Nephron (organoid): Measurements from ENCODE around the gene RAB40C.

Experiments used
- H3K27ac Mint-ChIP-seq, 3 experiments: 2 replicates each; pipeline ENCODE4 v1.8.0; 2020; ENCODE audit warnings: mixed read lengths in 3 of 3, mild to moderate bottlenecking in 2 of 3, moderate library complexity in 1 of 3
- H3K27me3 Mint-ChIP-seq: 2 replicates; pipeline ENCODE4 v1.8.0; 2021; ENCODE audit warnings: low read depth, mild to moderate bottlenecking, moderate library complexity, mixed read lengths
- H3K36me3 Mint-ChIP-seq: 2 replicates; pipeline ENCODE4 v1.8.0; 2020; ENCODE audit warnings: low read depth, mixed read lengths
- H3K4me1 Mint-ChIP-seq: 2 replicates; pipeline ENCODE4 v1.8.0; 2020; ENCODE audit warnings: mixed read lengths
- H3K4me3 Mint-ChIP-seq, 3 experiments: 2 replicates each; pipeline ENCODE4 v1.8.0; 2020; ENCODE audit warnings: mild to moderate bottlenecking in 3 of 3, mixed read lengths in 3 of 3, moderate library complexity in 2 of 3
- H3K9me3 Mint-ChIP-seq: 2 replicates; pipeline ENCODE4 v1.8.0; 2020; ENCODE audit warnings: mixed read lengths
- TF ChIP-seq, protein P1 (sequence below), 3 experiments: fragments of 200-600 bp; sonication (generic); IDR thresholded peaks; one replicate each; pipeline ENCODE4 v1.5.0; 2021; ENCODE audit warnings: antibody characterized with exemption in 3 of 3; ENCODE audit not compliant: unreplicated experiment in 3 of 3

Gene RAB40C

DNA sequence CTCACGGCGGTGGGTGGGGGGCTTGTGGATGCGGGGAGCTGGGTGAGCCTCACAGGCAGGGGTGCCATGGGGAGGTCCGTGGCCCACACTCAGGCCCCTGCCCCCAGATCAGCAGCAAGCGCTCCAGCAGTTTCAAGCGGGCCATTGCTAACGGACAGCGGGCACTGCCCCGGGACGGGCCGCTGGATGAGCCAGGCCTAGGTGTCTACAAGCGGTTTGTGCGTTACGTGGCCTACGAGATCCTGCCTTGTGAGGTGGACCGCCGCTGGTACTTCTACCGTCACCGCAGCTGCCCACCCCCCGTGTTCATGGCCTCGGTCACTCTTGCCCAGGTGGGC is 86.7 kb downstream of the RAB40C start:
- TF ChIP-seq, protein P1, sequence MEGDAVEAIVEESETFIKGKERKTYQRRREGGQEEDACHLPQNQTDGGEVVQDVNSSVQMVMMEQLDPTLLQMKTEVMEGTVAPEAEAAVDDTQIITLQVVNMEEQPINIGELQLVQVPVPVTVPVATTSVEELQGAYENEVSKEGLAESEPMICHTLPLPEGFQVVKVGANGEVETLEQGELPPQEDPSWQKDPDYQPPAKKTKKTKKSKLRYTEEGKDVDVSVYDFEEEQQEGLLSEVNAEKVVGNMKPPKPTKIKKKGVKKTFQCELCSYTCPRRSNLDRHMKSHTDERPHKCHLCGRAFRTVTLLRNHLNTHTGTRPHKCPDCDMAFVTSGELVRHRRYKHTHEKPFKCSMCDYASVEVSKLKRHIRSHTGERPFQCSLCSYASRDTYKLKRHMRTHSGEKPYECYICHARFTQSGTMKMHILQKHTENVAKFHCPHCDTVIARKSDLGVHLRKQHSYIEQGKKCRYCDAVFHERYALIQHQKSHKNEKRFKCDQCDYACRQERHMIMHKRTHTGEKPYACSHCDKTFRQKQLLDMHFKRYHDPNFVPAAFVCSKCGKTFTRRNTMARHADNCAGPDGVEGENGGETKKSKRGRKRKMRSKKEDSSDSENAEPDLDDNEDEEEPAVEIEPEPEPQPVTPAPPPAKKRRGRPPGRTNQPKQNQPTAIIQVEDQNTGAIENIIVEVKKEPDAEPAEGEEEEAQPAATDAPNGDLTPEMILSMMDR (IDR thresholded peaks at IDR 0.05; ENCODE audit: unreplicated experiment in 3 of 3) = no peak
- H3K27ac Mint-ChIP-seq = no peak overlapping the region
- H3K36me3 Mint-ChIP-seq = no peaks in the 10 kb centered on the region
- H3K9me3 Mint-ChIP-seq = no peaks in the 10 kb centered on the region
- H3K4me1 Mint-ChIP-seq = no peaks in the 10 kb centered on the region
- H3K27me3 Mint-ChIP-seq = peaks cover 6% of the 10 kb centered on the region
- H3K4me3 Mint-ChIP-seq = no peak overlapping the region

DNA sequence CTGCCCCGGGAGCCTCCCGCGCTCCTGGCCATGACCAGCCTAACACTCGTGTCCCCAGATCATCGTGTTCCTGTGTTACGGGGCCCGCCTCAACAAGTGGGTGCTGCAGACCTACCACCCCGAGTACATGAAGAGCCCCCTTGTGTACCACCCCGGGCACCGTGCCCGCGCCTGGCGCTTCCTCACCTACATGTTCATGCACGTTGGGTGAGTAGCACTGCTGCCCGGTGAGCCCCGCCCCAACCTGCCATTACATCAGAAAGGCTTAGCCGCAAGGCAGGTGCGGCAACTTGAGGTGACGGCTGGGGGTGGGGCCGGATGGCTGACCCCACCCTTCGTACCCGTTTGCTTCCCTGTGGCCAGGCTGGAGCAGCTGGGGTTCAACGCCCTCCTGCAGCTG is 87.0 kb downstream of the RAB40C start:
- Mint-ChIP-seq H3K9me3 (no peaks in the 10 kb centered on the region), H3K4me3 (no peak overlapping the region), H3K27ac (no peak overlapping the region), H3K27me3 (peaks cover 6% of the 10 kb centered on the region), H3K4me1 (no peaks in the 10 kb centered on the region), H3K36me3 (no peaks in the 10 kb centered on the region)
- TF ChIP-seq, protein P1 (IDR thresholded peaks at IDR 0.05; ENCODE audit: unreplicated experiment in 3 of 3) = no peak

DNA sequence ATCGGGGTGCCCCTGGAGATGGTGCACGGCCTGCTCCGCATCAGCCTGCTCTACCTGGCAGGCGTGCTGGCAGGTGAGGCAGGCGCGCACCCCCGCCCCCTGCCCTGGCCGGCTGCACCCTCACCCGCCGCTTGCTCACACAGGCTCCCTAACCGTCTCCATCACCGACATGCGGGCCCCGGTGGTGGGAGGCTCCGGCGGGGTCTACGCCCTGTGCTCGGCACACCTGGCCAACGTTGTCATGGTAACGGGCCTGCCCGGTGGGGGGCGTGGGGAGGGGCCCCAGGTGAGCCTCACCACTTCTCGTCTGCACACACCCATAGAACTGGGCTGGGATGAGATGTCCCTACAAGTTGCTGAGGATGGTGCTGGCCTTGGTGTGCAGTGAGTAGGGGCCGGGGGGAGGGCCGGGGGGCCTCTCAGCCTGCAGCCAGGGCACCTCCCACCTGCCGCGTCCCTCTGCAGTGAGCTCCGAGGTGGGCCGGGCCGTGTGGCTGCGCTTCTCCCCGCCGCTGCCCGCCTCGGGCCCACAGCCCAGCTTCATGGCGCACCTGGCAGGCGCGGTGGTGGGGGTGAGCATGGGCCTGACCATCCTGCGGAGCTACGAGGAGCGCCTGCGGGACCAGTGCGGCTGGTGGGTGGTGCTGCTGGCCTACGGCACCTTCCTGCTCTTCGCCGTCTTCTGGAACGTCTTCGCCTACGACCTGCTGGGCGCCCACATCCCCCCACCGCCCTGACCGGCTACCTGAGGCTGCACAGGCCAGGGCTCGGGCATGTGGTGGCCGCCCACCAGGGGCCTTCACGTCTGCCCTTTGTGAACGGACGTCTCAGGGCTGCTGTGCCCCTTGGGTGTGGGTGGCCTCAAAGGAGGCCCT is 87.7 kb downstream of the RAB40C start:
- peaks cover 6% of the 10 kb centered on the region for H3K27me3 Mint-ChIP-seq
- no peaks in the 10 kb centered on the region for H3K9me3 Mint-ChIP-seq
- H3K4me3 Mint-ChIP-seq = no peak overlapping the region
- H3K4me1 Mint-ChIP-seq = peaks cover 3% of the 10 kb centered on the region
- H3K36me3 Mint-ChIP-seq = no peaks in the 10 kb centered on the region
- H3K27ac Mint-ChIP-seq = no peak overlapping the region
- TF ChIP-seq, protein P1 (IDR thresholded peaks at IDR 0.05; ENCODE audit: unreplicated experiment in 3 of 3) = no peak

DNA sequence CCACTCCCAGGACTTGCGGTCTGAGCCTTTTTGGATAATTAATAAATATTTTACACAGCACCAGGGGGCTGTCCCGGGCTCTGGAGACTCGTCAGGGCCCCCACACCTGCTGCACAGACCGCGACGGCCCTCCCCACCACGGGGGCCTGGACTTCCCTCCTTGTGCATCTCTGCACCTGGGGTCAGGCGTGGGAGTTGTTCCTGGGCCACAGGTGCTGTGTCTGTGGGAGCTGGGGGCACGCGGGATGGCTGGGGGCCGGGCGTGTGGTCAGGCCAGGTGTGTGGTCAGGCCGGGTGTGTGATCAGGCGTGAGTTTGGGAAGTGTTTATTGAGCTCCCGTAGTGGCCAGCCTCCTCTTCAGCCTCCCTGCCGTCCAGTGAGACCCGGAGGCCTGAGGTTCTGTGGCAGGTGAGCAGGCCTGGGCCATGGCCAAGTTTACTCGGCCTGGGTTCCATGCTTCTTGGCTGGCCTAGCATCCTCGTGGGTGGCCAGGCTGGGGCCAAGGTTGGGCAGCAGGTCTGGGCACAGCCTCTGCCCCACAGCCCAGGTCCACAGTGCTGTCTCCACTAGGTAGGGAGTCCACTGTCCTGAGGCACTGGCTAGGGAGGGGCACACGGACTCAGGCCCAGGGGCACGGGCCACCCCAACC is 88.5 kb downstream of the RAB40C start:
- Mint-ChIP-seq H3K4me1 (peaks cover 4% of the 10 kb centered on the region), H3K4me3 (peak overlapping the region in 2 of 3 experiments; percentile 86 to 88), H3K27me3 (peaks cover 6% of the 10 kb centered on the region), H3K36me3 (no peaks in the 10 kb centered on the region), H3K27ac (no peak overlapping the region), H3K9me3 (no peaks in the 10 kb centered on the region)
- TF ChIP-seq, protein P1 (IDR thresholded peaks at IDR 0.05; ENCODE audit: unreplicated experiment in 3 of 3) = no peak
